Esophagus muscularis mucosa (tissue), 3 donors: ENCODE results near the gene CCDC183.

Source experiments
- POLR2A ChIP-seq: fragments of 450-650 bp; IDR thresholded peaks from one replicate; pipeline ENCODE4 v1.6.1; 2017; ENCODE audit warnings: antibody characterized with exemption, moderate library complexity, mild to moderate bottlenecking, low read depth
- TF ChIP-seq, protein P1 (sequence below), 3 experiments: fragments of 200-600 bp in 2 of 3; fragments of 450-650 bp in 1 of 3; sonication (generic) in 2 of 3; IDR thresholded peaks; one replicate each; pipeline ENCODE4 v1.5.1; 2017 to 2019; ENCODE audit warnings: antibody characterized with exemption in 3 of 3, mild to moderate bottlenecking in 2 of 3, moderate library complexity in 1 of 3

DNA sequence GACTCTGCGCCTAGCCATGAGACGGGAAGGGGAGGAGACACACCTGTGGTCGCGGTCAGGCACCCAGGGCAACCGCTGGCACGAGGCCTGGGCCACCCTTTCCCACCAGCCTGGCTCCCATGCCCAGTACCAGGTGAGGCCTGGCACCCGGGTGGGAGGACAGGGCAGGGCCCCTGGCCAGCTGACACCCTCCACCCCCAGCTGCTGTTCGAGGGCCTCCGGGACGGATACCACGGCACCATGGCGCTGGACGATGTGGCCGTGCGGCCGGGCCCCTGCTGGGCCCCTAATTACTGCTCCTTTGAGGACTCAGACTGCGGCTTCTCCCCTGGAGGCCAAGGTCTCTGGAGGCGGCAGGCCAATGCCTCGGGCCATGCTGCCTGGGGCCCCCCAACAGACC lies 61.0 kb downstream of the CCDC183 start:
- TF ChIP-seq, protein P1, sequence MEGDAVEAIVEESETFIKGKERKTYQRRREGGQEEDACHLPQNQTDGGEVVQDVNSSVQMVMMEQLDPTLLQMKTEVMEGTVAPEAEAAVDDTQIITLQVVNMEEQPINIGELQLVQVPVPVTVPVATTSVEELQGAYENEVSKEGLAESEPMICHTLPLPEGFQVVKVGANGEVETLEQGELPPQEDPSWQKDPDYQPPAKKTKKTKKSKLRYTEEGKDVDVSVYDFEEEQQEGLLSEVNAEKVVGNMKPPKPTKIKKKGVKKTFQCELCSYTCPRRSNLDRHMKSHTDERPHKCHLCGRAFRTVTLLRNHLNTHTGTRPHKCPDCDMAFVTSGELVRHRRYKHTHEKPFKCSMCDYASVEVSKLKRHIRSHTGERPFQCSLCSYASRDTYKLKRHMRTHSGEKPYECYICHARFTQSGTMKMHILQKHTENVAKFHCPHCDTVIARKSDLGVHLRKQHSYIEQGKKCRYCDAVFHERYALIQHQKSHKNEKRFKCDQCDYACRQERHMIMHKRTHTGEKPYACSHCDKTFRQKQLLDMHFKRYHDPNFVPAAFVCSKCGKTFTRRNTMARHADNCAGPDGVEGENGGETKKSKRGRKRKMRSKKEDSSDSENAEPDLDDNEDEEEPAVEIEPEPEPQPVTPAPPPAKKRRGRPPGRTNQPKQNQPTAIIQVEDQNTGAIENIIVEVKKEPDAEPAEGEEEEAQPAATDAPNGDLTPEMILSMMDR (IDR thresholded peaks at IDR 0.05): no peak
- no peak for TF ChIP-seq POLR2A
